ENCODE results near the gene RPTOR. TPM values are rescaled to one million over a fixed set of nuclear protein-coding genes. Genes with fewer than 3 reads are reported as not detected.

Gene RPTOR
- total RNA-seq, 1 donor from 2014 or later: 21.8 TPM

DNA sequence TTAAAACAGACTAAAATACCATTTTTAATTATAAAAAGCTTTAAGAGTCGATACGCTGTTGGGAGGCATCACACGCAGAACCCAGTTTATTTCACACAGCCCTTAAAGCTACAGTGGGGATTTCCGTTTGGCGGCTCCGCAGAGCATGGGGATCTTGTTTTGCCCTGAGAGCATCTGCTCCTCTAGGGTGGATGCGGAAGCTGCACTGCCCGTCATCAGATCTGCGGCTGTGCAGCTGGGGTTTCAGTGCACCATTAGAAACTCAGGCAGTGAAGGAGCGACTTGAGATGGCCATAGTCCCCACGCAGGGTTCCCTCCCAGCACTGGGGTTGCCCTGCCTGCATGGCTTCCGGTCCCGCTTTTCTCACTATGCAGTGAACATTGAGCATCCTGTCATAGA lies 384.8 kb downstream of the RPTOR start:
- H3K9me3 ChIP-seq (replicated peaks): no peaks in the 10 kb centered on the region
- H3K36me3 ChIP-seq: peaks cover 37% of the 10 kb centered on the region
- intact Hi-C loops (cut with micrococcal nuclease): no loop called here
- no peak for DNase-seq
- H3K27ac ChIP-seq (replicated peaks): no peak overlapping the region
- H3K4me1 ChIP-seq: peaks cover 16% of the 10 kb centered on the region
- H3K27me3 ChIP-seq (ENCODE audit: low read depth): no peaks in the 10 kb centered on the region
- no peak overlapping the region for H3K4me3 ChIP-seq
- no peak for TF ChIP-seq CTCF (IDR thresholded peaks at IDR 0.05; ENCODE audit: borderline replicate concordance)

- Histone ChIP-seq H3K27me3 (ENCODE audit: low read depth) (no peaks in the 10 kb centered on the region), H3K27ac (replicated peaks) (no peak overlapping the region), H3K9me3 (replicated peaks) (no peaks in the 10 kb centered on the region), H3K4me3 (no peak overlapping the region), H3K4me1 (peaks cover 16% of the 10 kb centered on the region), H3K36me3 (peaks cover 30% of the 10 kb centered on the region)
- TF ChIP-seq CTCF (IDR thresholded peaks at IDR 0.05; ENCODE audit: borderline replicate concordance): no peak
- intact Hi-C loops (cut with micrococcal nuclease): no loop called here
- no peak for DNase-seq
Measured at GRCh38 chr17:80930335-80931279, 386.0 kb downstream of the RPTOR start.

GRCh38 chr17:80931421-80932265 lies 387.0 kb downstream of the RPTOR start:
- no peak overlapping the region for H3K4me3 ChIP-seq
- H3K27ac ChIP-seq (replicated peaks): no peak overlapping the region
- peaks cover 16% of the 10 kb centered on the region for H3K4me1 ChIP-seq
- intact Hi-C loops (cut with micrococcal nuclease): no loop called here
- no peak for TF ChIP-seq CTCF (IDR thresholded peaks at IDR 0.05; ENCODE audit: borderline replicate concordance)
- no peaks in the 10 kb centered on the region for H3K9me3 ChIP-seq (replicated peaks)
- H3K27me3 ChIP-seq (ENCODE audit: low read depth): no peaks in the 10 kb centered on the region
- H3K36me3 ChIP-seq: peaks cover 22% of the 10 kb centered on the region
- no peak for DNase-seq

DNA sequence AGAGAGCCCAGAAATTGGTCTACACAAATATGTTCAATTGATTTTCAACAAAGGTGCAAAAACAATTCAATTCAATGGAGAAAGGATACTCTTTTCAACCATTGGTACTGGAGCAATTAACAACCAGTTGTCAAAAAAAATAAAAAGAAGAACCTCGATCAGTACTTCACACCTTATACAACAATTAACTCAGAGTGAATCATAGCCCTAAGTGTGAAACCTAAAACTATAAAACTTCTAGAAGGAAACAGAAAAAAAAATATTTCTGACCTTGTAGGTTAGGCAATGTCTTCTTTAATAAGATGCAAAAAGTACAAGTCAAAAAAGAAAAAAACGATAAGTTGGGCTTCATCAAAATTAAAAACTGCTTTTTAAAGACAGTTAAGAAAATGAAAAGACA lies 390.9 kb downstream of the RPTOR start:
- no peaks in the 10 kb centered on the region for H3K27me3 ChIP-seq (ENCODE audit: low read depth)
- DNase-seq: no peak
- H3K4me1 ChIP-seq: no peaks in the 10 kb centered on the region
- H3K27ac ChIP-seq (replicated peaks): no peak overlapping the region
- no peaks in the 10 kb centered on the region for H3K9me3 ChIP-seq (replicated peaks)
- no peak for TF ChIP-seq CTCF (IDR thresholded peaks at IDR 0.05; ENCODE audit: borderline replicate concordance)
- intact Hi-C loops (cut with micrococcal nuclease): no loop called here
- H3K36me3 ChIP-seq: peaks cover 25% of the 10 kb centered on the region
- H3K4me3 ChIP-seq: no peak overlapping the region

DNA sequence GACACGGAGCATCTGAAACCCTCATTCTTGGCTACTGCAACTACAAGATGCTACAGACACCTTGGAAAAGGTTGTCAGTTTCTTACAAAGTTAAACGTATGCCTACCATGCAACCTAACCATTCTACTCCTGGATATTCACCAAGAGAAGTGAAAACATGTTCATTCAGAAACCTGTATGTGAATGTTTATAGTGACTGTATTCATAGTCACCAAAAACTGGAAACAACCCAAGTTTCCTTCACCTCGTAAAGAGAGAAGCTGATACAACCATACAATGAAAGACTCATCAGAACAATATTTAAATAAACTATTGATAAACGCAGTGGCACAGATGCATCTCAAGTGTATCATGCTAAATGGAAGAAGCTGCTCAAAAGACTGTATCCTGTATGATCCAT lies 391.6 kb downstream of the RPTOR start:
- Histone ChIP-seq H3K27ac (replicated peaks) (no peak overlapping the region), H3K27me3 (ENCODE audit: low read depth) (no peaks in the 10 kb centered on the region), H3K36me3 (peaks cover 32% of the 10 kb centered on the region), H3K4me3 (no peak overlapping the region), H3K9me3 (replicated peaks) (no peaks in the 10 kb centered on the region), H3K4me1 (peaks cover 2% of the 10 kb centered on the region)
- no peak for TF ChIP-seq CTCF (IDR thresholded peaks at IDR 0.05; ENCODE audit: borderline replicate concordance)
- intact Hi-C loops (cut with micrococcal nuclease): no loop called here
- no peak for DNase-seq
